Measurements from ENCODE around the gene PCDHGC5. TPM values are rescaled to one million over a fixed set of nuclear protein-coding genes. Genes with fewer than 3 reads are reported as not detected.
A peak's percentile ranks its signal among the peaks of the same experiment; 100 is the strongest.

Gene PCDHGC5
- total RNA-seq, 4 donors from 2014 or later: 3.1 to 5.9 (median 3.8) TPM

GRCh38 chr5:141529873-141530272 is 41.0 kb downstream of the PCDHGC5 start:
- Histone ChIP-seq H3K4me3 (no peak overlapping the region), H3K4me1 (peaks cover 0 to 28% (median 2%) of the 10 kb centered on the region in 4 donors), H3K27me3 (no peaks in the 10 kb centered on the region), H3K27ac (peak overlapping the region in 2 of 4 donors; percentile 53 to 81), H3K36me3 (peaks cover 0 to 56% (median 8%) of the 10 kb centered on the region in 3 donors), H3K9me3 (no peaks in the 10 kb centered on the region)
- DNase-seq (ENCODE audit: low spot score in 2 of 2): no peak
- TF ChIP-seq EP300 (IDR thresholded peaks at IDR 0.05): no peak
- no peak for TF ChIP-seq POLR2A (IDR thresholded peaks at IDR 0.05)
- no peak for TF ChIP-seq CTCF (IDR thresholded peaks at IDR 0.05)
- 91 to 93% methylated on average over 7 of the region's 7 CpGs for WGBS, 2 donors

GRCh38 chr5:141532726-141533125 is 43.8 kb downstream of the PCDHGC5 start:
- 95 to 97% methylated on average over 1 of the region's 1 CpG for WGBS, 2 donors
- Histone ChIP-seq H3K27me3 (no peaks in the 10 kb centered on the region), H3K36me3 (peaks cover 0 to 36% (median 8%) of the 10 kb centered on the region in 3 donors), H3K4me1 (peaks cover 0 to 15% (median 0%) of the 10 kb centered on the region in 4 donors), H3K27ac (no peak overlapping the region), H3K9me3 (no peaks in the 10 kb centered on the region), H3K4me3 (no peak overlapping the region)
- TF ChIP-seq CTCF (IDR thresholded peaks at IDR 0.05) (no peak), EP300 (IDR thresholded peaks at IDR 0.05) (no peak), POLR2A (IDR thresholded peaks at IDR 0.05) (no peak)
- DNase-seq (ENCODE audit: low spot score in 2 of 2): no peak

GRCh38 chr5:141533897-141534296 is 45.0 kb downstream of the PCDHGC5 start:
- H3K9me3 ChIP-seq: no peaks in the 10 kb centered on the region
- H3K4me3 ChIP-seq: no peak overlapping the region
- H3K4me1 ChIP-seq: peaks cover 0 to 10% (median 0%) of the 10 kb centered on the region in 4 donors
- no peak for DNase-seq (ENCODE audit: low spot score in 2 of 2)
- peaks cover 0 to 24% (median 8%) of the 10 kb centered on the region in 3 donors for H3K36me3 ChIP-seq
- 94 to 96% methylated on average over 1 of the region's 1 CpG for WGBS, 2 donors
- TF ChIP-seq CTCF (IDR thresholded peaks at IDR 0.05): no peak
- TF ChIP-seq POLR2A (IDR thresholded peaks at IDR 0.05): no peak
- no peak for TF ChIP-seq EP300 (IDR thresholded peaks at IDR 0.05)
- no peak overlapping the region for H3K27ac ChIP-seq
- no peaks in the 10 kb centered on the region for H3K27me3 ChIP-seq

GRCh38 chr5:141534492-141535213 is 45.8 kb downstream of the PCDHGC5 start:
- no peak for DNase-seq (ENCODE audit: low spot score in 2 of 2)
- 86 to 93% methylated on average over 4 of the region's 4 CpGs for WGBS, 2 donors

More at GRCh38 chr5:141534492-141535213, 45.8 kb downstream of the PCDHGC5 start:
- H3K4me3 ChIP-seq: no peak overlapping the region
- no peak overlapping the region for H3K27ac ChIP-seq
- H3K36me3 ChIP-seq: peaks cover 0 to 18% (median 8%) of the 10 kb centered on the region in 3 donors
- H3K4me1 ChIP-seq: peaks cover 0 to 2% (median 0%) of the 10 kb centered on the region in 4 donors
- TF ChIP-seq POLR2A (IDR thresholded peaks at IDR 0.05) (no peak), CTCF (IDR thresholded peaks at IDR 0.05) (no peak), EP300 (IDR thresholded peaks at IDR 0.05) (no peak)
- no peaks in the 10 kb centered on the region for H3K9me3 ChIP-seq
- no peaks in the 10 kb centered on the region for H3K27me3 ChIP-seq

Other genes with a start within 250 kb of the PCDHGC5 start
- gene PCDHB15, start 243.7 kb upstream of the PCDHGC5 start, total RNA-seq: 1 to 10 TPM; 5.4 to 7.6 (median 6.4) TPM
- gene SLC25A2, start 185.0 kb upstream of the PCDHGC5 start, total RNA-seq: 1 to 10 TPM in 1 of 4 donors, under 1 TPM in 1, not detected in 2; 0.42 to 4.8 TPM
- 10 to 100 TPM; 49.5 to 80.0 (median 59.5) TPM for gene TAF7, start 168.3 kb upstream of the PCDHGC5 start, total RNA-seq
- 1 to 10 TPM in 3 of 4 donors, under 1 TPM in 1; 0.90 to 2.5 (median 1.8) TPM for gene PCDHGA1, start 158.6 kb upstream of the PCDHGC5 start, total RNA-seq
- 10 to 100 TPM in 3 of 4 donors, 1 to 10 TPM in 1; 9.6 to 20.4 (median 12.7) TPM for gene PCDHGA2, start 150.3 kb upstream of the PCDHGC5 start, total RNA-seq
- 10 to 100 TPM in 1 of 4 donors, 1 to 10 TPM in 3; 6.5 to 10.5 (median 8.7) TPM for gene PCDHGA3, start 145.3 kb upstream of the PCDHGC5 start, total RNA-seq
- 1 to 10 TPM; 4.3 to 8.4 (median 6.8) TPM for gene PCDHGB1, start 139.0 kb upstream of the PCDHGC5 start, total RNA-seq
- gene PCDHGA4, start 134.1 kb upstream of the PCDHGC5 start, total RNA-seq: 10 to 100 TPM in 2 of 4 donors, 1 to 10 TPM in 2; 5.1 to 13.5 (median 9.2) TPM
- gene PCDHGB2, start 129.1 kb upstream of the PCDHGC5 start, total RNA-seq: 10 to 100 TPM in 2 of 4 donors, 1 to 10 TPM in 2; 9.2 to 14.0 (median 10.4) TPM
- gene PCDHGA5, start 124.9 kb upstream of the PCDHGC5 start, total RNA-seq: 10 to 100 TPM in 3 of 4 donors, 1 to 10 TPM in 1; 8.2 to 13.2 (median 12.1) TPM
- gene PCDHGB3, start 118.8 kb upstream of the PCDHGC5 start, total RNA-seq: 10 to 100 TPM in 2 of 4 donors, 1 to 10 TPM in 2; 7.8 to 12.4 (median 10.1) TPM
- 10 to 100 TPM in 2 of 4 donors, 1 to 10 TPM in 2; 7.4 to 12.3 (median 10.1) TPM for gene PCDHGA6, start 115.2 kb upstream of the PCDHGC5 start, total RNA-seq
- gene PCDHGA7, start 106.3 kb upstream of the PCDHGC5 start, total RNA-seq: 10 to 100 TPM in 1 of 4 donors, 1 to 10 TPM in 3; 7.6 to 12.2 (median 9.2) TPM
- gene PCDHGB4, start 101.4 kb upstream of the PCDHGC5 start, total RNA-seq: 10 to 100 TPM in 3 of 4 donors, 1 to 10 TPM in 1; 9.3 to 12.3 (median 11.1) TPM
- 1 to 10 TPM; 5.5 to 9.3 (median 6.6) TPM for gene PCDHGA8, start 96.4 kb upstream of the PCDHGC5 start, total RNA-seq
- gene PCDHGB5, start 91.1 kb upstream of the PCDHGC5 start, total RNA-seq: 10 to 100 TPM in 3 of 4 donors, 1 to 10 TPM in 1; 9.9 to 22.4 (median 16.2) TPM
- 10 to 100 TPM in 3 of 4 donors, 1 to 10 TPM in 1; 8.4 to 13.8 (median 11.9) TPM for gene PCDHGA9, start 86.3 kb upstream of the PCDHGC5 start, total RNA-seq
- gene PCDHGB6, start 81.1 kb upstream of the PCDHGC5 start, total RNA-seq: 10 to 100 TPM in 3 of 4 donors, 1 to 10 TPM in 1; 9.2 to 16.8 (median 13.9) TPM
- 10 to 100 TPM in 2 of 4 donors, 1 to 10 TPM in 2; 7.6 to 15.0 (median 10.6) TPM for gene PCDHGA10, start 76.1 kb upstream of the PCDHGC5 start, total RNA-seq
- 10 to 100 TPM; 14.6 to 19.2 (median 18.0) TPM for gene PCDHGB7, start 71.4 kb upstream of the PCDHGC5 start, total RNA-seq
- 1 to 10 TPM; 8.3 to 9.3 (median 8.9) TPM for gene PCDHGA11, start 68.0 kb upstream of the PCDHGC5 start, total RNA-seq
- gene PCDHGA12, start 58.6 kb upstream of the PCDHGC5 start, total RNA-seq: 10 to 100 TPM in 2 of 4 donors, 1 to 10 TPM in 2; 7.9 to 19.8 (median 10.1) TPM
- 10 to 100 TPM; 40.4 to 77.7 (median 56.3) TPM for gene PCDHGC3, start 13.1 kb upstream of the PCDHGC5 start, total RNA-seq
- gene PCDHGC4, start 4.1 kb upstream of the PCDHGC5 start, total RNA-seq: 10 to 100 TPM in 1 of 4 donors, 1 to 10 TPM in 3; 3.3 to 11.7 (median 5.1) TPM
- 100 to 1,000 TPM in 1 of 4 donors, 10 to 100 TPM in 3; 59.4 to 102 (median 64.0) TPM for gene DIAPH1, start 129.9 kb downstream of the PCDHGC5 start, total RNA-seq
- 10 to 100 TPM; 33.0 to 38.3 (median 36.5) TPM for gene HDAC3, start 147.8 kb downstream of the PCDHGC5 start, total RNA-seq
- gene RELL2, start 147.9 kb downstream of the PCDHGC5 start, total RNA-seq: 1 to 10 TPM; 2.0 to 8.7 (median 4.1) TPM
- gene FCHSD1, start 162.3 kb downstream of the PCDHGC5 start, total RNA-seq: 10 to 100 TPM; 10.7 to 53.4 (median 34.5) TPM
- 10 to 100 TPM in 2 of 4 donors, 1 to 10 TPM in 2; 4.4 to 11.8 (median 9.4) TPM for gene ARAP3, start 193.1 kb downstream of the PCDHGC5 start, total RNA-seq

All from tibial nerve (tissue), 4 donors.